Vagina (tissue), 2 donors: Measurements from ENCODE around the gene PHF20.

Experiments used
- POLR2A ChIP-seq, 2 donors: fragments of 450-650 bp; IDR thresholded peaks; one replicate each; pipeline ENCODE4 v1.6.1; 2017; ENCODE audit warnings: antibody characterized with exemption in 2 of 2, mild to moderate bottlenecking in 2 of 2, moderate library complexity in 2 of 2
- TF ChIP-seq, protein P1 (sequence below), 3 experiments: fragments of 450-650 bp in 2 of 3; fragments of 200-600 bp in 1 of 3; sonication (generic) in 1 of 3; IDR thresholded peaks; one replicate each; pipeline ENCODE4 v1.5.1; 2017 to 2019; ENCODE audit warnings: antibody characterized with exemption in 3 of 3, mild to moderate bottlenecking in 2 of 3, moderate library complexity in 2 of 3

DNA sequence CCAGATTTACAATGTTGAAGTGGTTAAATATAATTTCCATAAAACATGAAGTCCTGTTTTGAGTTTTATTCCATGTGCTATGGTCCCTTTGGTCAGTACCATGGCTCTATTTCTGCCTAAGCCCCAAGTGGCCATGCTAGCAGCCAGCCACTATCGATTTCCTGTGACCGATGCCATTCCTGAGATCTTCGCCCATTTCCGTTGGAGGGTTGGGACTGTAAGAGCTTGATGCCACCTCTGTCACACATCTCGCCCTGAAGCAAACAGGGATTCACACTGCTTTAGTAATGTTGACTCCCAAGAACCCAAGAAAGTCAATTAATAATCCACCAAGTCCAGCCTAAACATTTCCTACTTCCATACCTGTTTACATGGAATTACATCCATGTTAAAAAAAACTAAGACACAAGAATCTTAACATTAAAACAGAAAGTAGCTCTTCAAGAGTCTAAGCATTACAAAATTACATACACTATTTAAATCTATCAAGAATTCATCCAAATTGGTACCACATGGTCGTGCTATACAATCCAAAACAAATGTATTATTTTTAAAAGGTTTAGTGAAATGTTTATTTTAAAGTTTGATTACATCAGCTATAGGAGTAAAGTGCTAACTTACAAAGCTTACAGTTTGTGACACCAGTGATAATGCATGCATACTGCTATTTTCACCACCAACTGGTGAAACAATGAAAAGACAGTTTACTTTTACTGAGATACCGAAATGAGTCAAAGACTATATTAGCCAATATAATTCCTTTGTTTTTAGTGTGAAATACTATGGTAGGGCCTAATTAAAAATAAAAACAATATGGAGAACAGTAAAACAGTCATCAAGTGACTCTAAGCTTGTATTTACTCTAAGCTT, 32.3 kb upstream of the PHF20 start:
- TF ChIP-seq, protein P1, sequence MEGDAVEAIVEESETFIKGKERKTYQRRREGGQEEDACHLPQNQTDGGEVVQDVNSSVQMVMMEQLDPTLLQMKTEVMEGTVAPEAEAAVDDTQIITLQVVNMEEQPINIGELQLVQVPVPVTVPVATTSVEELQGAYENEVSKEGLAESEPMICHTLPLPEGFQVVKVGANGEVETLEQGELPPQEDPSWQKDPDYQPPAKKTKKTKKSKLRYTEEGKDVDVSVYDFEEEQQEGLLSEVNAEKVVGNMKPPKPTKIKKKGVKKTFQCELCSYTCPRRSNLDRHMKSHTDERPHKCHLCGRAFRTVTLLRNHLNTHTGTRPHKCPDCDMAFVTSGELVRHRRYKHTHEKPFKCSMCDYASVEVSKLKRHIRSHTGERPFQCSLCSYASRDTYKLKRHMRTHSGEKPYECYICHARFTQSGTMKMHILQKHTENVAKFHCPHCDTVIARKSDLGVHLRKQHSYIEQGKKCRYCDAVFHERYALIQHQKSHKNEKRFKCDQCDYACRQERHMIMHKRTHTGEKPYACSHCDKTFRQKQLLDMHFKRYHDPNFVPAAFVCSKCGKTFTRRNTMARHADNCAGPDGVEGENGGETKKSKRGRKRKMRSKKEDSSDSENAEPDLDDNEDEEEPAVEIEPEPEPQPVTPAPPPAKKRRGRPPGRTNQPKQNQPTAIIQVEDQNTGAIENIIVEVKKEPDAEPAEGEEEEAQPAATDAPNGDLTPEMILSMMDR (IDR thresholded peaks at IDR 0.05) = no peak
- no peak for TF ChIP-seq POLR2A (IDR thresholded peaks at IDR 0.05)
